IMR-90 (cell line): Measurements from ENCODE around the gene NAPA. TPM values are rescaled to one million over a fixed set of nuclear protein-coding genes. Genes with fewer than 3 reads are reported as not detected.
"Not testable (repeated sequence)": the region's sequence is repeated elsewhere in the genome, so short reads cannot be mapped to it uniquely, and the experiment has no call there.

Experiments
- ATAC-seq: fragments of 200-7000 bp; cut with Tn5 transposase; 2 replicates; pipeline ENCODE4 v1.9.1; 2020; ENCODE audit warnings: low read depth, mild to moderate bottlenecking, moderate library complexity
- BruUV-seq: library from RNA; stranded (reverse); fragments of 400-500 nt; replicated peaks from 2 replicates; lab custom pipeline; 2021; lab: Mats Ljungman, UMichigan
- CTCF ChIA-PET: fragments of 300-600 bp; formaldehyde crosslinking; extraction: SDS; loops from one replicate; lab custom pipeline; 2021; ENCODE audit warnings: antibody characterized with exemption; lab: Yijun Ruan, JAX
- POLR2A ChIA-PET: fragments of 300-600 bp; sonication (Branson Sonifier 250); formaldehyde crosslinking; loops from one replicate; lab custom pipeline; 2022; ENCODE audit warnings: antibody characterized with exemption; ENCODE audit not compliant: unreplicated experiment; lab: Charles Lee
- DNase-seq: peaks from one replicate; pipeline ENCODE4 v3.0.0; 2013
- H2AFZ ChIP-seq: replicated peaks from 2 replicates; pipeline ENCODE3; 2013; ENCODE audit warnings: low read length, mild to moderate bottlenecking; ENCODE audit not compliant: poor library complexity
- H2AK5ac ChIP-seq: 2 replicates; pipeline ENCODE4 v1.6.1; 2013; ENCODE audit warnings: low read depth, low read length, inconsistent platforms
- H2AK9ac ChIP-seq: replicated peaks from 2 replicates; pipeline ENCODE3; 2013; ENCODE audit warnings: mild to moderate bottlenecking, low read depth, low read length, moderate library complexity; ENCODE audit not compliant: poor library complexity
- H2BK120ac ChIP-seq: 2 replicates; pipeline ENCODE4 v1.6.1; 2013; ENCODE audit warnings: low read depth, low read length, inconsistent platforms
- H2BK15ac ChIP-seq: 3 replicates; pipeline ENCODE4 v1.6.1; 2013; ENCODE audit warnings: low read depth, low read length, inconsistent platforms
- H2BK20ac ChIP-seq: 2 replicates; pipeline ENCODE4 v1.6.1; 2013; ENCODE audit warnings: low read depth, mild to moderate bottlenecking, inconsistent platforms, low read length, moderate library complexity
- H2BK5ac ChIP-seq: 2 replicates; pipeline ENCODE4 v1.6.1; 2013; ENCODE audit warnings: mild to moderate bottlenecking, low read depth, low read length, inconsistent platforms; ENCODE audit not compliant: poor library complexity, severe bottlenecking
- H3K14ac ChIP-seq: replicated peaks from 2 replicates; pipeline ENCODE4 v1.6.1; 2013; ENCODE audit warnings: low read depth, low read length, inconsistent platforms
- H3K18ac ChIP-seq: 2 replicates; pipeline ENCODE4 v1.6.1; 2013; ENCODE audit warnings: low read depth, low read length, control low read depth
- H3K23ac ChIP-seq: 2 replicates; pipeline ENCODE4 v1.6.1; 2013; ENCODE audit warnings: low read depth, low read length, inconsistent platforms
- H3K27ac ChIP-seq: 2 replicates; pipeline ENCODE4 v1.5.1; 2013; ENCODE audit warnings: mild to moderate bottlenecking, control low read depth, low read length; ENCODE audit not compliant: insufficient read depth
- H3K27me3 ChIP-seq: 2 replicates; pipeline ENCODE4 v1.6.1; 2013; ENCODE audit warnings: low read length; ENCODE audit not compliant: control insufficient read depth, insufficient read depth
- H3K36me3 ChIP-seq: 2 replicates; pipeline ENCODE4 v1.6.1; 2013; ENCODE audit warnings: low read length, mixed read lengths; ENCODE audit not compliant: control insufficient read depth, insufficient read depth
- H3K4ac ChIP-seq: 2 replicates; pipeline ENCODE4 v1.6.1; 2013; ENCODE audit warnings: low read depth, low read length, inconsistent platforms
- H3K4me1 ChIP-seq: 2 replicates; pipeline ENCODE4 v1.6.1; 2013; ENCODE audit warnings: low read length, mixed read lengths; ENCODE audit not compliant: control insufficient read depth, insufficient read depth
- H3K4me2 ChIP-seq: 2 replicates; pipeline ENCODE4 v1.6.1; 2013; ENCODE audit warnings: low read depth, mild to moderate bottlenecking, control low read depth, low read length, moderate library complexity
- H3K4me3 ChIP-seq: 2 replicates; pipeline ENCODE4 v1.5.1; 2013; ENCODE audit warnings: low read depth, mild to moderate bottlenecking, control low read depth, low read length, moderate library complexity; ENCODE audit not compliant: insufficient read depth
- H3K56ac ChIP-seq: 2 replicates; pipeline ENCODE4 v1.6.1; 2013; ENCODE audit warnings: low read length, inconsistent platforms; ENCODE audit not compliant: insufficient read depth; ENCODE audit errors: extremely low read depth
- H3K79me1 ChIP-seq, 2 experiments: 2 replicates each; pipeline ENCODE4 v1.6.1; 2013; ENCODE audit warnings: low read length in 2 of 2, inconsistent platforms in 1 of 2, low read depth in 1 of 2
- H3K9ac ChIP-seq: 2 replicates; pipeline ENCODE4 v1.6.1; 2013; ENCODE audit warnings: low read depth, low read length, control low read depth
- H3K9me1 ChIP-seq: 2 replicates; pipeline ENCODE4 v1.6.1; 2013; ENCODE audit warnings: low read length, inconsistent platforms; ENCODE audit not compliant: insufficient read depth
- H3K9me3 ChIP-seq: 2 replicates; pipeline ENCODE4 v1.6.1; 2013; ENCODE audit warnings: low read length; ENCODE audit not compliant: control insufficient read depth, insufficient read depth
- H4K20me1 ChIP-seq: 2 replicates; pipeline ENCODE4 v1.6.1; 2013; ENCODE audit warnings: low read length, inconsistent platforms; ENCODE audit not compliant: insufficient read depth
- H4K5ac ChIP-seq: 2 replicates; pipeline ENCODE4 v1.6.1; 2013; ENCODE audit warnings: mild to moderate bottlenecking, low read depth, low read length, control low read depth
- H4K8ac ChIP-seq, 2 experiments: 2 replicates each; pipeline ENCODE4 v1.6.1; 2013; ENCODE audit warnings: low read depth in 2 of 2, low read length in 2 of 2, control low read depth in 1 of 2, inconsistent platforms in 1 of 2
- H4K91ac ChIP-seq: 2 replicates; pipeline ENCODE4 v1.6.1; 2013; ENCODE audit warnings: low read depth, low read length, inconsistent platforms; ENCODE audit not compliant: insufficient read depth
- WGBS, 2 experiments: methylation state at CpG; one replicate each; pipeline versions ENCODE4 v1.1.5 to v1.1.7; 2013; ENCODE audit warnings: missing lambda C conversion rate in 2 of 2; ENCODE audit not compliant: insufficient read length in 1 of 2; ENCODE audit errors: extremely low coverage in 2 of 2; 5-methylcytosine and 5-hydroxymethylcytosine counted together
- dilution Hi-C: fragments of 300-500 bp; cut with HindIII; formaldehyde crosslinking; loops from one replicate; pipeline ENCODE4 v1.14.3; 2018; ENCODE audit warnings: low sequenced_read_pairs; ENCODE audit not compliant: unreplicated experiment
- in situ Hi-C: fragments of 300-500 bp; cut with MboI; formaldehyde crosslinking; loops from 3 replicates; pipeline ENCODE4 v1.14.3; 2019; ENCODE audit warnings: low sequenced_read_pairs, inconsistent platforms, mixed read lengths
- intact Hi-C: fragments of 100-400 bp; cut with micrococcal nuclease; formaldehyde crosslinking; loops from 2 replicates; pipeline ENCODE4 v1.10.0; 2022
- polyA plus RNA-seq, 3 experiments: library from polyadenylated mRNA; depleted of rRNA; stranded (reverse); fragments of >200 nt; gene quantifications; 2 replicates each; pipeline ENCODE4 v1.2.3, GENCODE V29; 2012; ENCODE audit warnings: low replicate concordance in 1 of 3
- total RNA-seq: library from RNA; depleted of rRNA; stranded (reverse); fragments of >200 nt; gene quantifications from 2 replicates; pipeline ENCODE4 v1.2.3, GENCODE V29; 2012

NAPA gene
- total and polyA plus RNA-seq, 2 of the 4 experiments (the other 2 are of a cell fraction), result 76.4 to 126 TPM

- H2AK9ac ChIP-seq, dilution Hi-C loops, DNase-seq, ATAC-seq, H3K4me1 ChIP-seq, POLR2A ChIA-PET, H3K4ac ChIP-seq, H3K27ac ChIP-seq, H2BK5ac ChIP-seq, H4K8ac ChIP-seq, H3K56ac ChIP-seq, intact Hi-C loops, H3K23ac ChIP-seq, H3K9ac ChIP-seq, H2BK15ac ChIP-seq, H3K9me1 ChIP-seq, H4K5ac ChIP-seq, in situ Hi-C loops, H3K4me3 ChIP-seq, H4K91ac ChIP-seq, CTCF ChIA-PET, H2BK20ac ChIP-seq, H3K4me2 ChIP-seq, H2BK120ac ChIP-seq, H3K27me3 ChIP-seq, H2AK5ac ChIP-seq, H3K18ac ChIP-seq, BruUV-seq, H4K20me1 ChIP-seq, H3K14ac ChIP-seq, H2AFZ ChIP-seq, H3K9me3 ChIP-seq: not testable (repeated sequence)
- WGBS, 2 experiments, result 90% methylated on average over 7 of the region's 13 CpGs; no CpG with 5 or more reads in 1 of the 2 experiments
- Histone ChIP-seq H3K79me1 (peaks cover 0 to 24% of the 10 kb centered on the region in 2 experiments; a peak in 2 of 4 replicates), H3K36me3 (peaks cover 28% of the 10 kb centered on the region)
These were observed 28.6 kb downstream of the NAPA start for GRCh38 chr19:47486220-47486619.
